DOHH2 (cell line): ENCODE results near the gene TMEM239.
"Not testable (repeated sequence)": the region's sequence is repeated elsewhere in the genome, so short reads cannot be mapped to it uniquely, and the experiment has no call there.

ENCODE experiments used
- H3F3A ChIP-seq: fragments of 200-600 bp; sonication (generic), shearing (Covaris generic); 2 replicates; pipeline ENCODE4 v1.6.0; 2016; ENCODE audit warnings: antibody characterized with exemption, mild to moderate bottlenecking; ENCODE audit not compliant: control insufficient read depth, insufficient read depth
- H3K27ac ChIP-seq: fragments of 200-600 bp; sonication (generic); 2 replicates; pipeline ENCODE4 v1.5.1; 2014; ENCODE audit warnings: low read depth, mild to moderate bottlenecking, low read length, moderate library complexity
- H3K27me3 ChIP-seq: fragments of 200-600 bp; sonication (generic); 2 replicates; pipeline ENCODE4 v1.6.1; 2014; ENCODE audit warnings: mild to moderate bottlenecking, low read length, mixed read lengths; ENCODE audit not compliant: control insufficient read depth
- H3K36me3 ChIP-seq: fragments of 200-600 bp; sonication (generic); 2 replicates; pipeline ENCODE4 v1.6.1; 2014; ENCODE audit warnings: mild to moderate bottlenecking, low read length, moderate library complexity, mixed read lengths; ENCODE audit not compliant: control insufficient read depth
- H3K4me1 ChIP-seq: fragments of 200-600 bp; sonication (generic); 2 replicates; pipeline ENCODE4 v1.6.1; 2014; ENCODE audit warnings: mild to moderate bottlenecking, low read length, mixed read lengths; ENCODE audit not compliant: control insufficient read depth
- H3K4me2 ChIP-seq: fragments of 200-600 bp; sonication (generic); 2 replicates; pipeline ENCODE4 v1.6.0; 2014; ENCODE audit warnings: mild to moderate bottlenecking, low read length, moderate library complexity
- H3K4me3 ChIP-seq: fragments of 200-600 bp; sonication (generic); 2 replicates; pipeline ENCODE4 v1.5.1; 2014; ENCODE audit warnings: mild to moderate bottlenecking, low read length, mixed read lengths
- H3K79me2 ChIP-seq: fragments of 200-600 bp; sonication (generic); 2 replicates; pipeline ENCODE4 v1.6.1; 2014; ENCODE audit warnings: mild to moderate bottlenecking, low read length, mixed read lengths; ENCODE audit not compliant: control insufficient read depth
- H3K9me2 ChIP-seq: fragments of 200-600 bp; sonication (generic); replicated peaks from 2 replicates; pipeline ENCODE4 v1.6.1; 2014; ENCODE audit warnings: mild to moderate bottlenecking, low read length, mixed read lengths; ENCODE audit not compliant: control insufficient read depth
- H3K9me3 ChIP-seq: fragments of 200-600 bp; sonication (generic); 2 replicates; pipeline ENCODE4 v1.6.1; 2014; ENCODE audit warnings: antibody characterized with exemption, low read length, mixed read lengths; ENCODE audit not compliant: control insufficient read depth, insufficient read depth
- H4K20me1 ChIP-seq: fragments of 200-600 bp; sonication (generic); 2 replicates; pipeline ENCODE4 v1.6.0; 2014; ENCODE audit warnings: low read depth, mild to moderate bottlenecking, antibody characterized with exemption, low read length, moderate library complexity; ENCODE audit not compliant: control insufficient read depth, insufficient read depth
- EZH2phosphoT487 ChIP-seq: fragments of 200-600 bp; sonication (generic); IDR thresholded peaks from 2 replicates; pipeline ENCODE4 v1.6.1; 2017; ENCODE audit warnings: borderline replicate concordance, mild to moderate bottlenecking, antibody characterized with exemption, low read length, moderate library complexity, mixed read lengths
- TF ChIP-seq, protein P1 (sequence below): fragments of 200-600 bp; sonication (generic); IDR thresholded peaks from one replicate; pipeline ENCODE4 v1.5.1; 2014; ENCODE audit warnings: antibody characterized with exemption, mild to moderate bottlenecking, low read depth, low read length; ENCODE audit not compliant: poor library complexity, severe bottlenecking

TMEM239 gene

DNA sequence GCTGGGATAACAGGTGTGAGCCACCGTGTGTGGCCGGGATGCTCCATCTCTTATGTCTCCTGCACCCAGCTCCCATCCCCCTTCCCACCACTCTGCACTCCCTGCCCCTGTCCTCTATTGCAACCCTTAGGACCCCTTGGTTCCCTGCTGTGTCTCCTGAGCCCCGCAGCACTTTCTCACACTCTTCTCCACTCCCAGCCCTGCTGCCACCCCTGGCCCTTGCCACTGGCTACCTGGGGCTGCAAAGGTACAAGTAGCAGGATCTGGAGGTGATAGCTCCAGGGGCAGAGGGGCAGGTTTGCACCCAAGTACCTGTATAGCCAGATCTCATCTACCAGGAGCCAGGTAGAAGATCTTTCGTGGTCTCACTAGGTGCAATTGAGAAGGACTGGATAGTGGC, 9.1 kb upstream of the TMEM239 start:
- TF ChIP-seq EZH2phosphoT487, result no peak
- TF ChIP-seq, protein P1, sequence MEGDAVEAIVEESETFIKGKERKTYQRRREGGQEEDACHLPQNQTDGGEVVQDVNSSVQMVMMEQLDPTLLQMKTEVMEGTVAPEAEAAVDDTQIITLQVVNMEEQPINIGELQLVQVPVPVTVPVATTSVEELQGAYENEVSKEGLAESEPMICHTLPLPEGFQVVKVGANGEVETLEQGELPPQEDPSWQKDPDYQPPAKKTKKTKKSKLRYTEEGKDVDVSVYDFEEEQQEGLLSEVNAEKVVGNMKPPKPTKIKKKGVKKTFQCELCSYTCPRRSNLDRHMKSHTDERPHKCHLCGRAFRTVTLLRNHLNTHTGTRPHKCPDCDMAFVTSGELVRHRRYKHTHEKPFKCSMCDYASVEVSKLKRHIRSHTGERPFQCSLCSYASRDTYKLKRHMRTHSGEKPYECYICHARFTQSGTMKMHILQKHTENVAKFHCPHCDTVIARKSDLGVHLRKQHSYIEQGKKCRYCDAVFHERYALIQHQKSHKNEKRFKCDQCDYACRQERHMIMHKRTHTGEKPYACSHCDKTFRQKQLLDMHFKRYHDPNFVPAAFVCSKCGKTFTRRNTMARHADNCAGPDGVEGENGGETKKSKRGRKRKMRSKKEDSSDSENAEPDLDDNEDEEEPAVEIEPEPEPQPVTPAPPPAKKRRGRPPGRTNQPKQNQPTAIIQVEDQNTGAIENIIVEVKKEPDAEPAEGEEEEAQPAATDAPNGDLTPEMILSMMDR, result no peak
- Histone ChIP-seq H3K4me3 (no peak overlapping the region), H3K36me3 (no peaks in the 10 kb centered on the region), H3K9me2 (no peaks in the 10 kb centered on the region), H3K79me2 (no peaks in the 10 kb centered on the region), H3F3A (no peaks in the 10 kb centered on the region), H4K20me1 (no peaks in the 10 kb centered on the region), H3K27me3 (no peaks in the 10 kb centered on the region), H3K4me1 (no peaks in the 10 kb centered on the region), H3K4me2 (no peak overlapping the region), H3K27ac (no peak overlapping the region), H3K9me3 (no peaks in the 10 kb centered on the region)

DNA sequence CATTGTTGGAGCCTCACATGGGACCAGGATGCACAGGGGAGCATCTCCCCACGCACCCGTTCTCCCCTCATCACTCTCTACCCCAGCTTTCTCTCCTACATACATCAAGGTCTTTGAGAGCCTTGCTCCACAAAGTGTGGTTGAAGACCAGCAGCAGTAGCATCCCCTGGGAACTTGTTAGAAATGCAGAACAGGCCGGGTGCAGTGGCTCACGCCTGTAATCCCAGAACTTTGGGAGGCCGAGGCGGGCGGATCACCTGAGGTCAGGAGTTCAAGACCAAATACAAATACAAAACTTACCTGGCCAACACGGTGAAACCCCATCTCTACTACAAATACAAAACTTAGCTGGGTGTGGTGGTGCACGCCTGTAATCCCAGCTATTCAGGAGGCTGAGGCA, 8.2 kb upstream of the TMEM239 start:
- H3K79me2 ChIP-seq, H3K9me3 ChIP-seq, H3K4me3 ChIP-seq, H3K27ac ChIP-seq, H3K4me1 ChIP-seq, H3K27me3 ChIP-seq, H3K36me3 ChIP-seq, H4K20me1 ChIP-seq, H3F3A ChIP-seq, H3K4me2 ChIP-seq, H3K9me2 ChIP-seq: not testable (repeated sequence)

DNA sequence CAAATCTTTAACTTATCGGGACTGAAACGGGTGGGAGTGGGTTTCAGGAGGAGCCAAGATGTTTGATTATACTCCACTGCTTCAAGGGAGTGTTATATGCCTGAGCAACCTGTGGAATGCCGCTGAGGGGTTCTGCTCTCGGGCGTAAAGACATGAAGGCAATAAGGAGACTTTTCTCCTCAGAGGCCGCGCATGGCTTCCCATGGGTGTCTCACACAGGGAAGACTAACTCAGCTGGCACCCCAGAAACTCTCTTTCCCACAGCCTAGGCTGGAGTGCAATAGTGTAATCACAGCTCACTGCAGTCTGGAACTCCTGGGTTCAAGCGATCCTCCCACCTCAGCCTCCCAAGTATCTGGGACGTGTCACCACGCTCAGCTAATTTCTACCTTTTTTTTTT, 6.5 kb upstream of the TMEM239 start:
- H3K4me1 ChIP-seq, result no peaks in the 10 kb centered on the region
- H3K4me3 ChIP-seq, result no peak overlapping the region
- no peak overlapping the region for H3K27ac ChIP-seq
- H3K27me3 ChIP-seq, result no peaks in the 10 kb centered on the region
- TF ChIP-seq, protein P1, result no peak
- TF ChIP-seq EZH2phosphoT487, result no peak
- no peak overlapping the region for H3K4me2 ChIP-seq
- H3K9me3 ChIP-seq, result no peaks in the 10 kb centered on the region
- H4K20me1 ChIP-seq, result no peaks in the 10 kb centered on the region
- H3F3A ChIP-seq, result no peaks in the 10 kb centered on the region
- no peaks in the 10 kb centered on the region for H3K79me2 ChIP-seq
- no peaks in the 10 kb centered on the region for H3K36me3 ChIP-seq
- H3K9me2 ChIP-seq, result no peaks in the 10 kb centered on the region

DNA sequence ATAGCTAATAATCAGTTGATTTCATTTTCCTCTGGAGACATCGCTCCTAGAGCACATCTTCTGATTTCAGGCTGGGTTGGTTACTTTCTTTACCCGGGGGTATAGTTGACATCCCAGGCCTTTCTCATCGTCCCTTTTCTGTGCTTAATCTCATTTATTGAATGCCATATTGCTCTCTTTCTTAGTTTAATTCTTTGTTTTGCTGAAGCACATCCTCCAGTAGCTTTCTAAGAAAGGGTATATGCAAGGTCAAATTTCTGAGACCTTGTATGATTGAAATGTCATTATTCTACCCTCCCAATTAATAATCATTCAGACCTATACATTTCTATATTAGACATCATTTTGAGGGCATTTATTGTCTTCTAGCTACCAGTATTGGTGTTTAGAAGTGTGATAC, 4.0 kb upstream of the TMEM239 start:
- no peaks in the 10 kb centered on the region for H3K9me3 ChIP-seq
- H3K36me3 ChIP-seq, result no peaks in the 10 kb centered on the region
- no peak overlapping the region for H3K4me3 ChIP-seq
- no peaks in the 10 kb centered on the region for H3F3A ChIP-seq
- TF ChIP-seq, protein P1, result no peak
- TF ChIP-seq EZH2phosphoT487, result no peak
- no peak overlapping the region for H3K4me2 ChIP-seq
- no peak overlapping the region for H3K27ac ChIP-seq
- H3K4me1 ChIP-seq, result no peaks in the 10 kb centered on the region
- no peaks in the 10 kb centered on the region for H3K9me2 ChIP-seq
- no peaks in the 10 kb centered on the region for H4K20me1 ChIP-seq
- H3K79me2 ChIP-seq, result no peaks in the 10 kb centered on the region
- H3K27me3 ChIP-seq, result no peaks in the 10 kb centered on the region
